ENCODE data around the gene CRKL.

GRCh38 chr22:20974336-20974955 lies 57.2 kb downstream of the CRKL start:
- no peak for TF ChIP-seq EZH2 (IDR thresholded peaks at IDR 0.05; ENCODE audit: low read length, unreplicated experiment)
- no peak for TF ChIP-seq CTCF (conservative IDR thresholded peaks at IDR 0.05; ENCODE audit: low read depth, low read length)
- no peak for TF ChIP-seq EZH2phosphoT487 (IDR thresholded peaks at IDR 0.05; ENCODE audit: borderline replicate concordance, low read length)
